BE2C (cell line): ENCODE results near the gene LRRC26. TPM values are rescaled to one million over a fixed set of nuclear protein-coding genes. Genes with fewer than 3 reads are reported as not detected.

ENCODE experiments used
- DNase-seq: peaks from one replicate; pipeline ENCODE4 v3.0.0-alpha.2; 2020
- H3K27me3 ChIP-seq: fragments of 250-450 bp; sonication (Bioruptor Pico); 2 replicates; pipeline ENCODE4 v1.5.1; 2020; ENCODE audit warnings: mild to moderate bottlenecking
- H3K36me3 ChIP-seq: fragments of 250-450 bp; sonication (Bioruptor Pico); 2 replicates; pipeline ENCODE4 v1.5.1; 2020; ENCODE audit warnings: mild to moderate bottlenecking
- H3K4me1 ChIP-seq: fragments of 250-450 bp; sonication (Bioruptor Pico); 2 replicates; pipeline ENCODE4 v1.5.1; 2020
- H3K4me3 ChIP-seq: 2 replicates; pipeline ENCODE4 v1.5.1; 2011; ENCODE audit warnings: low read depth, low read length
- H3K9me3 ChIP-seq: fragments of 250-450 bp; sonication (Bioruptor Pico); 2 replicates; pipeline ENCODE4 v1.5.1; 2020
- polyA plus RNA-seq: library from polyadenylated mRNA; unstranded; fragments of >200 nt; gene quantifications from one replicate; pipeline ENCODE4 v1.2.1, GENCODE V29; 2012; ENCODE audit warnings: low read depth, missing spikeins; ENCODE audit not compliant: insufficient read length, insufficient read depth
- TF ChIP-seq, protein P1 (sequence below): IDR thresholded peaks from 2 replicates; pipeline ENCODE4 v1.5.1; 2012; ENCODE audit warnings: mild to moderate bottlenecking, low read depth, low read length

The LRRC26 gene, protein sequence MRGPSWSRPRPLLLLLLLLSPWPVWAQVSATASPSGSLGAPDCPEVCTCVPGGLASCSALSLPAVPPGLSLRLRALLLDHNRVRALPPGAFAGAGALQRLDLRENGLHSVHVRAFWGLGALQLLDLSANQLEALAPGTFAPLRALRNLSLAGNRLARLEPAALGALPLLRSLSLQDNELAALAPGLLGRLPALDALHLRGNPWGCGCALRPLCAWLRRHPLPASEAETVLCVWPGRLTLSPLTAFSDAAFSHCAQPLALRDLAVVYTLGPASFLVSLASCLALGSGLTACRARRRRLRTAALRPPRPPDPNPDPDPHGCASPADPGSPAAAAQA
- 1.1 TPM for polyA plus RNA-seq

- Histone ChIP-seq H3K36me3 (no peaks in the 10 kb centered on the region), H3K4me1 (peaks cover 6% of the 10 kb centered on the region), H3K4me3 (peak within 1 kb of the TSS; percentile 44), H3K9me3 (no peaks in the 10 kb centered on the region), H3K27me3 (peaks cover 58% of the 10 kb centered on the region)
- TF ChIP-seq, protein P1, sequence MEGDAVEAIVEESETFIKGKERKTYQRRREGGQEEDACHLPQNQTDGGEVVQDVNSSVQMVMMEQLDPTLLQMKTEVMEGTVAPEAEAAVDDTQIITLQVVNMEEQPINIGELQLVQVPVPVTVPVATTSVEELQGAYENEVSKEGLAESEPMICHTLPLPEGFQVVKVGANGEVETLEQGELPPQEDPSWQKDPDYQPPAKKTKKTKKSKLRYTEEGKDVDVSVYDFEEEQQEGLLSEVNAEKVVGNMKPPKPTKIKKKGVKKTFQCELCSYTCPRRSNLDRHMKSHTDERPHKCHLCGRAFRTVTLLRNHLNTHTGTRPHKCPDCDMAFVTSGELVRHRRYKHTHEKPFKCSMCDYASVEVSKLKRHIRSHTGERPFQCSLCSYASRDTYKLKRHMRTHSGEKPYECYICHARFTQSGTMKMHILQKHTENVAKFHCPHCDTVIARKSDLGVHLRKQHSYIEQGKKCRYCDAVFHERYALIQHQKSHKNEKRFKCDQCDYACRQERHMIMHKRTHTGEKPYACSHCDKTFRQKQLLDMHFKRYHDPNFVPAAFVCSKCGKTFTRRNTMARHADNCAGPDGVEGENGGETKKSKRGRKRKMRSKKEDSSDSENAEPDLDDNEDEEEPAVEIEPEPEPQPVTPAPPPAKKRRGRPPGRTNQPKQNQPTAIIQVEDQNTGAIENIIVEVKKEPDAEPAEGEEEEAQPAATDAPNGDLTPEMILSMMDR, result no peak
- DNase-seq, result no peak
Observed at GRCh38 chr9:137169896-137170358, at the start of gene LRRC26. Gene LRRC26 (minus strand): TSS chr9:137170051. CDS start chr9:137169943, 108 bp downstream.

- no peaks in the 10 kb centered on the region for H3K9me3 ChIP-seq
- no peak overlapping the region for H3K4me3 ChIP-seq
- TF ChIP-seq, protein P1, result no peak
- H3K27me3 ChIP-seq, result no peaks in the 10 kb centered on the region
- peak; percentile 61 for DNase-seq
- no peaks in the 10 kb centered on the region for H3K36me3 ChIP-seq
- H3K4me1 ChIP-seq, result peaks cover 16% of the 10 kb centered on the region
Observed at GRCh38 chr9:137218754-137219271, 49.0 kb upstream of the LRRC26 start.

GRCh38 chr9:137218212-137218753 lies 48.4 kb upstream of the LRRC26 start:
- H3K36me3 ChIP-seq, result no peaks in the 10 kb centered on the region
- no peaks in the 10 kb centered on the region for H3K27me3 ChIP-seq
- H3K4me3 ChIP-seq, result no peak overlapping the region
- no peak for DNase-seq
- H3K9me3 ChIP-seq, result no peaks in the 10 kb centered on the region
- peaks cover 16% of the 10 kb centered on the region for H3K4me1 ChIP-seq
- TF ChIP-seq, protein P1, result no peak

DNA sequence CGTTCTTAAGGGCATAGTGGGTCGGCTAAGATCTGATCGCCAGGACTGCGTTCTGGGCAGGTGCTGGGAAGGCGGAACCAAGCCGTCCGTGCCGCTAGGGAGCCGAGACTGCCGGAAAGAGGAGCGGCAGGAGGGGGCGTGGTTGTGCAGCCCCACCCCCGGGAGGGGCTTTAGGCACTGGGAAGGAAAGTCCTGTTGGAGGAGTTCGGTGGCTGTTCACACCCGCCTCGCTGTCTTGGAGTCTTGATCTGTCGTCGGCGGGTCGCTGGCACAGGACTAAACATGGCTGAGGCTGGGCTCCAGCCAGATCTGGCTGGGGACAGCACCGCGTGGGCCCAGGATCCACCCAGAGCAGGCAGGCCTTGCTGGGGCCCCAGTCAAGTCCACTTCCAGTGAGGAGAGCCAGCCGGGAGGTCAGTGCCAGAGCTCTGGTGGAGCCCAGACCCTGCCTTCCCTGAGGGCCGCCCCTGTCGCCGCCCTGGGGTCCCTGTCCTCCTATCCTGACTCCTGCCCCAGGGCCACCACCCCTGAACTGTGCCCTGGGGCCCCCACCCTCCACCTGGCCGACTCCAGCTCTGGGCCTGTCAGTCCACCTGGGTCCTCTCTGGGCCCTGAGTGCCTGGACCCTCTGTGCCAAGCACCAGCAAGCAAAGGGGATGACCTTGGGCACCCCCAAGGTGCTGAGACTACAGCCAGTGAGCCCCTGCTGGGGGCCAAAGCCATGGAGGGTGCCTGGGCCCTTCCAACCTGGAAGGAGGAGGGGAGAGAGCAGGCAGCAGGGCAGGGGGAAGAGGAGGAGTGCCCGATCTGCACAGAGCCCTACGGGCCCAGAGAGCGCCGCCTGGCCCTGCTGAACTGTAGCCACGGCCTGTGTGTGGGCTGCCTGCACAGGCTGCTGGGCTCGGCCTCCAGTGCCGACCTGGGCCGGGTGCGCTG lies 47.7 kb upstream of the LRRC26 start:
- no peaks in the 10 kb centered on the region for H3K9me3 ChIP-seq
- H3K27me3 ChIP-seq, result no peaks in the 10 kb centered on the region
- peak overlapping the region; percentile 41 for H3K4me3 ChIP-seq
- peaks cover 13% of the 10 kb centered on the region for H3K4me1 ChIP-seq
- peak; percentile 81 for DNase-seq
- no peaks in the 10 kb centered on the region for H3K36me3 ChIP-seq
- TF ChIP-seq, protein P1, result no peak

DNA sequence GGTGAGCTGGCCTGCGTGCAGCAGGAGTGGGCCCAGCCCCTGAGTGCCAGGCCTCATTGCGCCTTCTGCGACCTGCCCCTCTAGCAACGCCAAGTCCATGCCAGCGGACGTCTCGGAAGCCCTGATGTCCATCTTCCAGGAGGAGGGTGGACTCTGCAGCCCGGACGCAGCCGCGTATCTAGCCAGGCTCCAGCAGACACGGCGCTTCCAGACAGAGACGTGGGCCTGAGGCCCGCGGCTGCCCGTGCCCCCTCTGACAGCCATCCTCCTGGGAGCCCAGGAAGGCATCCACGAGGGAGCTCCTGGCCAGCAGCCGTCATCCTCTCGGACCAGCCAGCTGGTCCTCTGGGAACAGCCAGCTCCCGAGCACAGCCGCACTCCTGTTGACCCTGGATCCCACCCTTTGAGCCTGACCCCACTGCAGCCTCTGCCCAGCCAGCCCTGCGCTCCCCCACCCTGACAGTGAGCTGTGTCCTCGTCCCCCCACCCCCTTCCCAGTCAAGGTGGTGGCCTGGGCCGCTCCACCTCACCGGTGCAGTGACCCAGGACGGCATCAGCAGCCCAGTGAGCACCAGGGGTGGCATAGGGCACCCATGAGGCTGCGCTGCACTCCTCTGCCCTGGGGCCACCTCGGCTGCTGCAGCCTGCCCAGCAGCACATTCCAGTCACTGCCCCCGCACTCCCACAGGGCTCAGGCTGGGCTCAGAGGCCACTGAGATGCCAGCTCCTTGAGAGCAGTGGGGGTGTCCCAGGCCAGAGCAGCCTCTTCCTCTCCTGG lies 46.5 kb upstream of the LRRC26 start:
- TF ChIP-seq, protein P1, result no peak
- DNase-seq, result no peak
- Histone ChIP-seq H3K4me3 (no peak overlapping the region), H3K36me3 (no peaks in the 10 kb centered on the region), H3K27me3 (no peaks in the 10 kb centered on the region), H3K4me1 (peaks cover 13% of the 10 kb centered on the region), H3K9me3 (no peaks in the 10 kb centered on the region)
